ENCODE results near the gene RPL27. TPM values are rescaled to one million over a fixed set of nuclear protein-coding genes. Genes with fewer than 3 reads are reported as not detected.

Gene RPL27
- total and polyA plus RNA-seq, 7 donors = 1,576 to 4,569 (median 2,828) TPM

DNA sequence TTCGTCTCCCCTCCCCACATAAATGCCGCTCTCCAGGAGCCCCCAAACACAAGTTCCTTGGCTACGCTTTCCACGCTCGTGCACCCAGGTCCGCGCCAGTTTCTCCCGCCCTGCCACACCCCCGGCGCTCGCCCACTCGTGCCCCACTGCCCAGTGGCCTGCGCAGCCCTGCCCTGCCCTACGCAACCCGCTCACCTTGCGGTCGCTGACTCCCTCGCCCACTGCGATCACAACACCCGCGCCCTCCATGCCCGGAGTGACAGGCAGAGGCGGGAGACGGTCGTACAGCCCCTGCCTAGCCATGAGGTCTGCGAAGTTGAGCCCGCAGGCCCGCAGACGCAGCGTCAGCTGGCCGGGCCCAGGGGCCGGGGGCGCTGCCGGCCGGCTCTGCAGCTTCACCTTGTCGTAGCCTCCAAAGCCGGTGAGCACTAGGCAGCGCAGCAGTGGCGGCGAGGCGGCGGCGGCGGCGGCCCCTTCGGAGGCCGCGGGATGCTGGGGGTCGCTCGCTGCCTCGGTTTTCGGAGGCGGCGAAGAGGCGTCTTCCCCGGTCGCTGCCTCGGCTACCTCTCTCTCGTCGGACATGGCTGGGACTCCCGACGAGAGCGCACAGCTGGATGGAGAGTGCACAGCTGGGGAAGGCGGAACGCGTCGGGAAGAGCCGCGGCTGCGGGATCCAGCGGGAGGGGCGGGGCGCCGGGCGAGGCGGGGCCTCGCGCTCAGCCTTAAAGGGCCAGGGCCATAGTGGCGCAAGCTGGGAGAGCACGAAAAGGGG lies 23.7 kb downstream of the RPL27 start, which contains the start of gene VAT1:
Gene VAT1, minus strand, starts transcription at position 645 of the 772 bp plus-strand sequence. Its CDS starts 63 bp downstream, at position 582.
- peak within 1 kb of the TSS; percentile 77 to 97 (median 83) for H3K4me3 ChIP-seq
- intact Hi-C loops (cut with DNase I) = loop anchor here (5.0 kb wide), 2 partner anchors 190 to 295 kb away; partner anchors contain the start of gene TMEM106A
- H3K27ac ChIP-seq = peak within 1 kb of the TSS; percentile 81 to 95 (median 90)
- WGBS, 2 donors = 0 to 1% methylated on average over 80 of the region's 80 CpGs
- H3K4me1 ChIP-seq = peaks cover 0 to 50% (median 36%) of the 10 kb centered on the region in 4 donors
- DNase-seq = peak; percentile 91
- H3K9me3 ChIP-seq = no peaks in the 10 kb centered on the region
- no peaks in the 10 kb centered on the region for H3K27me3 ChIP-seq
- TF ChIP-seq POLR2A (IDR thresholded peaks at IDR 0.05) (peak in 1 of 2 donors; percentile 32), POLR2AphosphoS5 (IDR thresholded peaks at IDR 0.05) (peak; percentile 83 to 87 (median 84))
- TF ChIP-seq, protein P1, sequence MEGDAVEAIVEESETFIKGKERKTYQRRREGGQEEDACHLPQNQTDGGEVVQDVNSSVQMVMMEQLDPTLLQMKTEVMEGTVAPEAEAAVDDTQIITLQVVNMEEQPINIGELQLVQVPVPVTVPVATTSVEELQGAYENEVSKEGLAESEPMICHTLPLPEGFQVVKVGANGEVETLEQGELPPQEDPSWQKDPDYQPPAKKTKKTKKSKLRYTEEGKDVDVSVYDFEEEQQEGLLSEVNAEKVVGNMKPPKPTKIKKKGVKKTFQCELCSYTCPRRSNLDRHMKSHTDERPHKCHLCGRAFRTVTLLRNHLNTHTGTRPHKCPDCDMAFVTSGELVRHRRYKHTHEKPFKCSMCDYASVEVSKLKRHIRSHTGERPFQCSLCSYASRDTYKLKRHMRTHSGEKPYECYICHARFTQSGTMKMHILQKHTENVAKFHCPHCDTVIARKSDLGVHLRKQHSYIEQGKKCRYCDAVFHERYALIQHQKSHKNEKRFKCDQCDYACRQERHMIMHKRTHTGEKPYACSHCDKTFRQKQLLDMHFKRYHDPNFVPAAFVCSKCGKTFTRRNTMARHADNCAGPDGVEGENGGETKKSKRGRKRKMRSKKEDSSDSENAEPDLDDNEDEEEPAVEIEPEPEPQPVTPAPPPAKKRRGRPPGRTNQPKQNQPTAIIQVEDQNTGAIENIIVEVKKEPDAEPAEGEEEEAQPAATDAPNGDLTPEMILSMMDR (IDR thresholded peaks at IDR 0.05) = no peak
- H3K36me3 ChIP-seq = peaks cover 0 to 14% (median 10%) of the 10 kb centered on the region in 4 donors

DNA sequence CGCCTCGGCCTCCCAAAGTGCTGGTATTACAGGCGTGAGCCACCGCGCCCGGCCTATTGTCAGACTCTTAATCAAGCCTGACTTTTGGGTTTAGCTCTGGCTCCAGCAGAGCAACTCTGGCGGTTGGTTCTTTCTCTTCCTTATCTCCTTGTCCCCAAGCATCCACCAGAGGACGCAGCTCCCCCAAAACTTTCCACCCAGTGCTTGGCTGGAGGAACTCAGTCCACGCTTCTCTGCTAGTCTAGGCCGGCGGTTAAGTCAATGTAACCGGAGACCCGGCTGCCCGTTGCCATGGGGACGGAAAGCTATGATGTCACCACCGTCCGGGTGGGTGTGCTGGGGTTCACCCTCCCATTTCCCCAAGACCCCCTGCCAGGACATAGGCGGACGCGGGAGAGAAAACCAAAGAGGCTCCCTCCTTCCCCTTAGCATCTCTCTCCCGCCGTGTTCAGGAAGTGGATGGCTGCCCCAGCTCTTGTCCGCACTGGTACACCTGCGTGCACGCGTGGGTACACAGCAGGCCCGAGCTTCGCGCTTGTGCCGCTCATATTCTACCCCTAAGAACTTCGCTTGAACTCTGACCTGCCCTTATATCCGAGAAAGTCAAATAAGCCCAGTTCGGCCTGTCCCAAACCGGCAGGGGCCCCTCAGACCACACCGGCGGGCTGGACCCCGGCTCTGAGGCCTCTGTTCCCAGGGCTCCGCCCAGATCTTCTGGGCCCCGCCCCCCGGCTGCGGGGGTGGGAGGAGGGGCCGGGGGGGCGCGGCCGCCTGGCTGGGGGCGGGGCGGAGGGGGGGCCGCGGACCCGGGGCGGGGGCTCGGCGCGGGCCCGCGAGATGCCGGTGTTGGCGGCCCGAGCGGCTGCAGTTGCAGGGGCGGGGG lies 26.4 kb downstream of the RPL27 start, which contains the start of gene RND2:
Gene RND2, plus strand, starts transcription at position 825 of the 883 bp plus-strand sequence. CDS start 117 bp downstream, outside the sequence.
- WGBS, 2 donors = 1% methylated on average over 61 of the region's 61 CpGs
- intact Hi-C loops (cut with DNase I) = loop anchor here (1.0 to 5.0 kb wide), 5 partner anchors 58 to 293 kb away; partner anchors contain the start of genes BRCA1 and TMEM106A
- no peaks in the 10 kb centered on the region for H3K27me3 ChIP-seq
- peak within 1 kb of the TSS; percentile 37 to 63 (median 54) for H3K4me3 ChIP-seq
- peak; percentile 97 for DNase-seq
- H3K4me1 ChIP-seq = peaks cover 0 to 33% (median 23%) of the 10 kb centered on the region in 4 donors
- no peaks in the 10 kb centered on the region for H3K36me3 ChIP-seq
- H3K9me3 ChIP-seq = no peaks in the 10 kb centered on the region
- TF ChIP-seq, protein P1 (IDR thresholded peaks at IDR 0.05) = peak; percentile 58 to 86 (median 76)
- TF ChIP-seq POLR2AphosphoS5 (IDR thresholded peaks at IDR 0.05) (peak; percentile 50 to 63 (median 60)), POLR2A (IDR thresholded peaks at IDR 0.05) (peak in 1 of 2 donors; percentile 7), EP300 (IDR thresholded peaks at IDR 0.05) (no peak)
- peak within 1 kb of the TSS; percentile 79 to 86 (median 81) for H3K27ac ChIP-seq

DNA sequence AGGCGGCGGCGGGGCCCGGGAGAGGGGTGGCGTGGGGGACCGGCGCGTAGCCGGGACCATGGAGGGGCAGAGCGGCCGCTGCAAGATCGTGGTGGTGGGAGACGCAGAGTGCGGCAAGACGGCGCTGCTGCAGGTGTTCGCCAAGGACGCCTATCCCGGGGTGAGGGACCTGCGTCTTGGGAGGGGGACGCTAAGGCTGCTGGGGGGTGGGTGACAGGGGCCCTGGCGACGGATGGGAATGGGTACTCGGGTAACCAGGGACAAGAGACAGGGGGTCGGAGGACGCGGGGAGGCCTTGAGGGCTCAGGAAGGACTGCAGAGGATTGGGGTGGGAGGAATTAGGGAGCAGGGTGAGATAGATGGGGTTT lies 27.1 kb downstream of the RPL27 start:
- Histone ChIP-seq H3K4me3 (peak overlapping the region; percentile 37 to 63 (median 54)), H3K27me3 (no peaks in the 10 kb centered on the region), H3K27ac (peak overlapping the region; percentile 79 to 86 (median 81)), H3K9me3 (no peaks in the 10 kb centered on the region), H3K4me1 (peaks cover 0 to 27% (median 17%) of the 10 kb centered on the region in 4 donors), H3K36me3 (no peaks in the 10 kb centered on the region)
- WGBS, 2 donors = 6 to 9% methylated on average over 27 of the region's 27 CpGs
- no peak for DNase-seq
- intact Hi-C loops (cut with DNase I) = loop anchor here (5.0 kb wide), 2 partner anchors 57 to 102 kb away; partner anchors contain the start of gene BRCA1
- no peak for TF ChIP-seq POLR2A (IDR thresholded peaks at IDR 0.05)

DNA sequence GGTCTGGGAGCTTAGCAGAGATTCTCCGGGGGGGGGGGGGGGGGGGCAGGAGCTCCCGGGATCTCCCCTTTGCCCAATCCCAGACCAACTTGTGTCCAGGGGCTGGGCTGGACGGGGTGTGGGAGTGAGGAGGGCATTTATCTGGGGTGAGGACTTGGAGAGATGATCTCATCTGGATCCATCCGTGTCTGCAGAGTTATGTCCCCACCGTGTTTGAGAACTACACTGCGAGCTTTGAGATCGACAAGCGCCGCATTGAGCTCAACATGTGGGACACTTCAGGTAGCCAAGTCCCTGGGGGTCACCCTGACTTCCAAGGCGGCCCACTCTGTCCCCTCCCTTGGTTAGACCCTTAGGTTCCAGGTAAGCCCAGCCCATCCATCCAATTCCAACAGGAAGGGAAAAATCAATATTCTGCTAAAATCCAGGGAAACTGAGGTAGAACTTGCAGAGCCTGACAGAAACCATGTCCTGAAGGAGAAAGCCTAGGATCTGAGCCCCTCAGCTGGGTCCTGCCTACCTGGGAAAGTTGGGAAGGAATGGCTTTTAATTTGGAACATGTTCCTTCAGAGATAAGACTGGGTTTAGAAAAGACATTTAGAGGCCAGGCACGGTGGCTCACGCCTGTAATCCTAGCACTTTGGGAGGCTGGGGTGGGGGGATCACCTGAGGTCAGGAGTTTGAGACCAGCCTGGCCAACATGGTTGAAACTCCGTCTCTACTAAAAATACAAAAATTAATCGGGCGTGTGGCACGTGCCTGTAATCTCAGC lies 27.7 kb downstream of the RPL27 start:
- Histone ChIP-seq H3K36me3 (no peaks in the 10 kb centered on the region), H3K27me3 (no peaks in the 10 kb centered on the region), H3K9me3 (no peaks in the 10 kb centered on the region), H3K4me3 (peak overlapping the region in 2 of 4 donors; percentile 54 to 63), H3K27ac (peak overlapping the region; percentile 79 to 86 (median 81)), H3K4me1 (peaks cover 0 to 20% (median 11%) of the 10 kb centered on the region in 4 donors)
- DNase-seq = no peak
- no peak for TF ChIP-seq EP300 (IDR thresholded peaks at IDR 0.05)
- TF ChIP-seq POLR2A (IDR thresholded peaks at IDR 0.05) = no peak
- 53 to 70% methylated on average over 16 of the region's 16 CpGs for WGBS, 2 donors
- intact Hi-C loops (cut with DNase I) = loop anchor here (5.0 kb wide), 2 partner anchors 56 to 101 kb away; partner anchors contain the start of gene BRCA1

DNA sequence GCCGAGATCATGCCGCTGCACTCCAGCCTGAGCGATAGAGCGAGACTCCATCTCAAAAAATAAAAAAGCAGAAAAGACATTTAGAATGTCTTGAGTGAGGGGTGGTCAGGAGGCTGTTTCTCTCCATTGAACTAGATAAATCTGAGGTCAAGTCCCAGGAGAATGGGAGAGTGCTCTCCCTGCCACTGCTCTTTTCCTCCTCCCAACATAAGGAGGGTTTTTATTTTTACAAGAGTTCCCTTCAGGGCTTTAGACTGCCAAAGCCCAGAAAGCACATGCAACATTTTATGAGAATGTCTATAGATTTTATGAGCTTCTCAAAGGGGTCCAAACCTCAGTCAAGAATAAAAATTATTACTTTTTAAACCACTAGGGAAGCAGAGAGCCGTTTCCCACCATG lies 28.4 kb downstream of the RPL27 start:
- no peak for DNase-seq
- H3K4me3 ChIP-seq = no peak overlapping the region
- 66 to 67% methylated on average over 5 of the region's 5 CpGs for WGBS, 2 donors
- no peaks in the 10 kb centered on the region for H3K36me3 ChIP-seq
- H3K27ac ChIP-seq = peak overlapping the region in 3 of 4 donors; percentile 79 to 86 (median 81)
- H3K4me1 ChIP-seq = peaks cover 0 to 19% (median 8%) of the 10 kb centered on the region in 4 donors
- intact Hi-C loops (cut with DNase I) = loop anchor here (5.0 kb wide), 2 partner anchors 56 to 101 kb away; partner anchors contain the start of gene BRCA1
- no peaks in the 10 kb centered on the region for H3K9me3 ChIP-seq
- H3K27me3 ChIP-seq = no peaks in the 10 kb centered on the region
- TF ChIP-seq, protein P1 (IDR thresholded peaks at IDR 0.05) = no peak
- TF ChIP-seq POLR2AphosphoS5 (IDR thresholded peaks at IDR 0.05) = no peak
- no peak for TF ChIP-seq POLR2A (IDR thresholded peaks at IDR 0.05)
- TF ChIP-seq EP300 (IDR thresholded peaks at IDR 0.05) = no peak

Data from sigmoid colon (tissue), 7 donors.